HCT116 (cell line): Measurements from ENCODE around the gene TRIM69. TPM values are rescaled to one million over a fixed set of nuclear protein-coding genes. Genes with fewer than 3 reads are reported as not detected.

ENCODE experiments used
- ATAC-seq: fragments of 200-7000 bp; cut with Tn5 transposase; 2 replicates; pipeline ENCODE4 v1.9.1; 2020; ENCODE audit warnings: mild to moderate bottlenecking, moderate library complexity
- BruUV-seq: library from RNA; stranded (reverse); fragments of 400-500 nt; replicated peaks from 2 replicates; lab custom pipeline; 2021; lab: Mats Ljungman, UMichigan
- CTCF ChIA-PET: fragments of 300-600 bp; sonication (Branson Sonifier 250); formaldehyde crosslinking; loops from one replicate; lab custom pipeline; 2021; ENCODE audit warnings: antibody characterized with exemption; lab: Charles Lee
- POLR2A ChIA-PET: fragments of 300-600, 350-600 bp; sonication (Branson Sonifier 250); formaldehyde crosslinking; loops from one replicate; lab custom pipeline; 2021; ENCODE audit warnings: antibody characterized with exemption; lab: Charles Lee
- RAD21 ChIA-PET, 2 experiments: fragments of 300-600 bp; sonication (Branson Sonifier 250); formaldehyde crosslinking; loops; one replicate each; lab custom pipeline; 2023; ENCODE audit warnings: low total read pairs in 2 of 2; ENCODE audit not compliant: uncharacterized antibody in 2 of 2, unreplicated experiment in 2 of 2, low non-redundant PET in 1 of 2; lab: Charles Lee
- DNase-seq: peaks from one replicate; pipeline ENCODE4 v3.0.0-alpha.2; 2010; ENCODE audit warnings: low read depth, low spot score
- H2AFZ ChIP-seq: fragments of 200-600 bp; shearing (Covaris generic), sonication (generic); 2 replicates; pipeline ENCODE4 v1.6.1; 2017; ENCODE audit warnings: low read depth, mixed run types, mixed read lengths, antibody characterized with exemption, low read length; ENCODE audit not compliant: poor library complexity, severe bottlenecking
- H3K27ac ChIP-seq: 2 replicates; pipeline ENCODE4 v1.5.1; 2012; ENCODE audit warnings: low read depth, low read length
- H3K27me3 ChIP-seq: fragments of 200-600 bp; sonication (generic); 2 replicates; pipeline ENCODE4 v1.6.1; 2016; ENCODE audit warnings: mixed run types, low read length, mixed read lengths; ENCODE audit not compliant: insufficient read depth
- H3K36me3 ChIP-seq, 2 experiments: fragments of 200-500 bp in 1 of 2; fragments of 200-600 bp in 1 of 2; sonication (Bioruptor generic) in 1 of 2; sonication (generic) in 1 of 2; 2 replicates each; pipeline versions ENCODE4 v1.5.1 to v1.6.1; 2014 to 2016; ENCODE audit warnings: low read length in 2 of 2, inconsistent platforms in 1 of 2, mixed read lengths in 1 of 2, mixed run types in 1 of 2; ENCODE audit not compliant: insufficient read depth in 2 of 2, control insufficient read depth in 1 of 2
- H3K4me1 ChIP-seq, 2 experiments: fragments of 200-600 bp in 1 of 2; sonication (generic) in 1 of 2; 2 replicates each; pipeline versions ENCODE4 v1.5.1 to v1.6.1; 2012 to 2017; ENCODE audit warnings: low read length in 2 of 2, inconsistent platforms in 1 of 2, mild to moderate bottlenecking in 1 of 2, mixed read lengths in 1 of 2, mixed run types in 1 of 2, moderate library complexity in 1 of 2; ENCODE audit not compliant: insufficient read depth in 2 of 2, control insufficient read depth in 1 of 2
- H3K4me2 ChIP-seq: fragments of 200-600 bp; sonication (generic); 2 replicates; pipeline ENCODE4 v1.6.1; 2017; ENCODE audit warnings: mixed run types, low read length, mixed read lengths
- H3K4me3 ChIP-seq, 2 experiments: fragments of 200-600 bp in 1 of 2; sonication (generic) in 1 of 2; replicated peaks in 1 of 2; 2 replicates each; pipeline ENCODE4 v1.5.1; 2011 to 2016; ENCODE audit warnings: low read length in 2 of 2, control low read depth in 1 of 2, low read depth in 1 of 2, mild to moderate bottlenecking in 1 of 2, mixed read lengths in 1 of 2, mixed run types in 1 of 2
- H3K79me2 ChIP-seq: fragments of 200-600 bp; sonication (generic); 2 replicates; pipeline ENCODE4 v1.6.1; 2017; ENCODE audit warnings: mild to moderate bottlenecking, mixed run types, low read length, moderate library complexity, mixed read lengths; ENCODE audit not compliant: insufficient read depth
- H3K9ac ChIP-seq: fragments of 200-600 bp; sonication (generic); 2 replicates; pipeline ENCODE4 v1.6.1; 2016; ENCODE audit warnings: low read length, mixed read lengths
- H3K9me2 ChIP-seq: fragments of 200-600 bp; sonication (generic), shearing (Covaris generic); 2 replicates; pipeline ENCODE4 v1.6.1; 2017; ENCODE audit warnings: mixed run types, mild to moderate bottlenecking, moderate library complexity; ENCODE audit not compliant: insufficient read depth
- H3K9me3 ChIP-seq, 2 experiments: fragments of 200-500 bp in 1 of 2; fragments of 200-600 bp in 1 of 2; sonication (Bioruptor generic) in 1 of 2; sonication (generic) in 1 of 2; 2 replicates each; pipeline ENCODE4 v1.6.1; 2014 to 2017; ENCODE audit warnings: low read length in 2 of 2, mixed read lengths in 2 of 2, inconsistent platforms in 1 of 2, low read depth in 1 of 2, mild to moderate bottlenecking in 1 of 2, mixed run types in 1 of 2, moderate library complexity in 1 of 2; ENCODE audit not compliant: control insufficient read depth in 1 of 2, insufficient read depth in 1 of 2
- H4K20me1 ChIP-seq: fragments of 200-600 bp; sonication (generic), shearing (Covaris generic); 2 replicates; pipeline ENCODE4 v1.6.1; 2017; ENCODE audit warnings: mixed run types, mild to moderate bottlenecking, moderate library complexity; ENCODE audit not compliant: insufficient read depth
- CBX3 ChIP-seq: IDR thresholded peaks from 2 replicates; pipeline ENCODE4 v1.6.1; 2012; ENCODE audit warnings: low read depth
- CEBPB ChIP-seq: IDR thresholded peaks from 2 replicates; pipeline ENCODE4 v1.6.1; 2012; ENCODE audit warnings: low read depth
- EGR1 ChIP-seq: IDR thresholded peaks from 2 replicates; pipeline ENCODE4 v1.6.1; 2012; ENCODE audit warnings: low read depth
- ELF1 ChIP-seq: IDR thresholded peaks from 2 replicates; pipeline ENCODE4 v1.6.1; 2012; ENCODE audit warnings: low read depth, borderline replicate concordance
- EZH2 ChIP-seq: fragments of 200-600 bp; sonication (generic); IDR thresholded peaks from 2 replicates; pipeline ENCODE4 v1.6.1; 2017; ENCODE audit warnings: antibody characterized with exemption, mixed run types
- JUND ChIP-seq: IDR thresholded peaks from 2 replicates; pipeline ENCODE4 v1.6.1; 2012
- POLR2A ChIP-seq: IDR thresholded peaks from 2 replicates; pipeline ENCODE4 v1.7.0; 2011; ENCODE audit warnings: borderline replicate concordance; ENCODE audit not compliant: insufficient read depth, insufficient read length; ENCODE audit errors: extremely low read depth
- RAD21 ChIP-seq: IDR thresholded peaks from 2 replicates; pipeline ENCODE4 v1.6.1; 2012; ENCODE audit warnings: low read depth, mild to moderate bottlenecking
- SIN3A ChIP-seq: IDR thresholded peaks from 2 replicates; pipeline ENCODE4 v1.6.1; 2012; ENCODE audit warnings: low read depth
- SP1 ChIP-seq: IDR thresholded peaks from 2 replicates; pipeline ENCODE4 v1.6.1; 2012; ENCODE audit warnings: low read depth
- TCF7L2 ChIP-seq: IDR thresholded peaks from 2 replicates; pipeline ENCODE4 v1.7.0; 2011; ENCODE audit warnings: borderline replicate concordance, inconsistent platforms; ENCODE audit not compliant: insufficient read depth, insufficient read length; ENCODE audit errors: extremely low read depth
- YY1 ChIP-seq: IDR thresholded peaks from 2 replicates; pipeline ENCODE4 v1.6.1; 2011; ENCODE audit warnings: low read length, low read depth, moderate library complexity, mild to moderate bottlenecking; ENCODE audit not compliant: insufficient replicate concordance; ENCODE audit errors: extremely low read depth
- ZFX ChIP-seq: fragments of 450-650 bp; IDR thresholded peaks from 2 replicates; pipeline ENCODE4 v1.6.1; 2017
- intact Hi-C: fragments of 100-400 bp; cut with micrococcal nuclease; formaldehyde crosslinking; loops from 2 replicates; pipeline ENCODE4 v1.10.0; 2022
- total RNA-seq: library from RNA; stranded (reverse); gene quantifications from one replicate; pipeline ENCODE4 v1.2.1, GENCODE V29; 2021; ENCODE audit not compliant: unreplicated experiment
- TF ChIP-seq, protein P1 (sequence below): IDR thresholded peaks from 2 replicates; pipeline ENCODE4 v1.6.1; 2011; ENCODE audit warnings: mild to moderate bottlenecking, low read length, moderate library complexity; ENCODE audit not compliant: insufficient replicate concordance; ENCODE audit errors: extremely low read depth
- TF ChIP-seq, protein P2 (sequence below): IDR thresholded peaks from 2 replicates; pipeline ENCODE4 v1.6.1; 2012
- TF ChIP-seq, protein P3 (sequence below): IDR thresholded peaks from 2 replicates; pipeline ENCODE4 v1.6.1; 2012; ENCODE audit warnings: low read depth
- TF ChIP-seq, protein P4 (sequence below): IDR thresholded peaks from 2 replicates; pipeline ENCODE4 v1.6.1; 2012

TRIM69 gene
- total RNA-seq, 1 experiment from 2014 or later = 13.0 TPM

DNA sequence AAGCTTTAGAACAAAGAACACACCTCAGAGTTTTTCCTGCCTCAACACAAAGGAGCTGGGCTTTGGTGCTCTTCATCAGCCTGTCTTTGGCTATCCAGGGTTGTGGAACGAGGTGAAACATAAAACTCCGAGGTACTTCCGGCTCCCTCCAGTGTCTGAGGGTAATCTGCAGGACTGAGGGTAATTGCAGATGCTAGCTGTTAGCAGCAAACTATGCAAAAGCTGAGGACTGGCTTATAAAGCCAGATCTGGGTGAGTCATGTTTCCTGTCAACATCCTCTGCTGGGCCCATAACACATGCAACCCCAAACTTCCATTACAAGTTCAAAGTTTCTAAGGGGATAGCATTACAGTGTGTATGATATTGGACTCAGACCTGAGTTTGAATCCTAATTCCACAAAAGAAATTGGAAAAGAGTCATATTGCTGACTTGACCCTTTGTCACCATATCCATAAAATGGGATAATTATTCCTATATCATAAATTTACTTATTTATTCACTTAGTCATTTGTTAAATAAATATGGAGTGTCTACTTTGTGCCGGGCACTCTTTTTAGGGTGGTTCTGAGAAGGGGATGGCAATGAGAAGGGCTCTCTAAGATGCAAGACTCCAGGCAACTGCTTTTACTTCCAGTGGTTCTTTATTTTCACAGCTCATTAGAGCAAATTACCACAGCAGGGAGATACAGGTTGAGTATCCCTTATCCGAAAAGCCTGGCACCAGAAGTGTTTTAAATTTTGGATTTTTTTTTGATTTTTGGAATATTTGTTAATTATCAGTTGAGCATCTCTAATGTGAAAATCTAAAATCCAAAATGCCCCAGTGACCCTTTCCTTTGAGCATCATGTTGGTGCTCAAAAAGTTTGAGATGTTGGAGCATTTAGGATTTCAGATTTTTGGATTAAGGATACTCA, 9.5 kb upstream of the TRIM69 start:
- ChIA-PET POLR2A (interaction anchor here (0.6 to 3.7 kb wide), 13 partner anchors 8 to 89 kb away, joined by 3 to 106 read pairs (median 5); partner anchors contain the start of genes B2M, PATL2, SPG11 and TRIM69), CTCF (interaction anchor here (1.2 to 3.7 kb wide), 4 partner anchors 10 to 64 kb away, joined by 4 to 30 read pairs (median 10); partner anchors contain the start of genes PATL2, SPG11 and TRIM69), RAD21 (no interaction called here)
- no peaks in the 10 kb centered on the region for H3K79me2 ChIP-seq
- peak overlapping the region in 1 of 2 experiments; percentile 5; a peak in 1 of 4 replicates for H3K4me3 ChIP-seq
- H3K4me1 ChIP-seq = peaks cover 30 to 34% of the 10 kb centered on the region in 2 experiments
- peak overlapping the region; percentile 93 for H3K27ac ChIP-seq
- BruUV-seq = TSS peak; percentile 62
- ATAC-seq (peak; percentile 20; the same call in 1 of the 2 replicates), DNase-seq (peak; percentile 52)
- H2AFZ ChIP-seq = peak overlapping the region; percentile 88
- intact Hi-C loops = no loop called here
- peak overlapping the region; percentile 75 for H3K4me2 ChIP-seq
- peaks cover 0 to 2% of the 10 kb centered on the region in 2 experiments; a peak in 2 of 4 replicates for H3K36me3 ChIP-seq
- no peaks in the 10 kb centered on the region for H3K9me2 ChIP-seq
- H3K9ac ChIP-seq = peak overlapping the region; percentile 32
- no peaks in the 10 kb centered on the region for H3K27me3 ChIP-seq
- no peaks in the 10 kb centered on the region for H4K20me1 ChIP-seq
- H3K9me3 ChIP-seq = no peaks in the 10 kb centered on the region
- TF ChIP-seq SP1 (peak; percentile 33), TCF7L2 (peak; percentile 8), YY1 (no peak), CBX3 (0 out of 2 replicates have a peak, but pooled peaks have one; percentile 4), EZH2 (no peak), SIN3A (peak; percentile 93), CEBPB (no peak), JUND (peak; percentile 29), ELF1 (no peak), EGR1 (no peak), RAD21 (0 out of 2 replicates have a peak, but pooled peaks have one; percentile 18), POLR2A (peak; percentile 98), ZFX (no peak)
- TF ChIP-seq, protein P1, sequence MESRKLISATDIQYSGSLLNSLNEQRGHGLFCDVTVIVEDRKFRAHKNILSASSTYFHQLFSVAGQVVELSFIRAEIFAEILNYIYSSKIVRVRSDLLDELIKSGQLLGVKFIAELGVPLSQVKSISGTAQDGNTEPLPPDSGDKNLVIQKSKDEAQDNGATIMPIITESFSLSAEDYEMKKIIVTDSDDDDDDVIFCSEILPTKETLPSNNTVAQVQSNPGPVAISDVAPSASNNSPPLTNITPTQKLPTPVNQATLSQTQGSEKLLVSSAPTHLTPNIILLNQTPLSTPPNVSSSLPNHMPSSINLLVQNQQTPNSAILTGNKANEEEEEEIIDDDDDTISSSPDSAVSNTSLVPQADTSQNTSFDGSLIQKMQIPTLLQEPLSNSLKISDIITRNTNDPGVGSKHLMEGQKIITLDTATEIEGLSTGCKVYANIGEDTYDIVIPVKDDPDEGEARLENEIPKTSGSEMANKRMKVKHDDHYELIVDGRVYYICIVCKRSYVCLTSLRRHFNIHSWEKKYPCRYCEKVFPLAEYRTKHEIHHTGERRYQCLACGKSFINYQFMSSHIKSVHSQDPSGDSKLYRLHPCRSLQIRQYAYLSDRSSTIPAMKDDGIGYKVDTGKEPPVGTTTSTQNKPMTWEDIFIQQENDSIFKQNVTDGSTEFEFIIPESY = no peak
- TF ChIP-seq, protein P2, sequence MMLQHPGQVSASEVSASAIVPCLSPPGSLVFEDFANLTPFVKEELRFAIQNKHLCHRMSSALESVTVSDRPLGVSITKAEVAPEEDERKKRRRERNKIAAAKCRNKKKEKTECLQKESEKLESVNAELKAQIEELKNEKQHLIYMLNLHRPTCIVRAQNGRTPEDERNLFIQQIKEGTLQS = no peak
- TF ChIP-seq, protein P3, sequence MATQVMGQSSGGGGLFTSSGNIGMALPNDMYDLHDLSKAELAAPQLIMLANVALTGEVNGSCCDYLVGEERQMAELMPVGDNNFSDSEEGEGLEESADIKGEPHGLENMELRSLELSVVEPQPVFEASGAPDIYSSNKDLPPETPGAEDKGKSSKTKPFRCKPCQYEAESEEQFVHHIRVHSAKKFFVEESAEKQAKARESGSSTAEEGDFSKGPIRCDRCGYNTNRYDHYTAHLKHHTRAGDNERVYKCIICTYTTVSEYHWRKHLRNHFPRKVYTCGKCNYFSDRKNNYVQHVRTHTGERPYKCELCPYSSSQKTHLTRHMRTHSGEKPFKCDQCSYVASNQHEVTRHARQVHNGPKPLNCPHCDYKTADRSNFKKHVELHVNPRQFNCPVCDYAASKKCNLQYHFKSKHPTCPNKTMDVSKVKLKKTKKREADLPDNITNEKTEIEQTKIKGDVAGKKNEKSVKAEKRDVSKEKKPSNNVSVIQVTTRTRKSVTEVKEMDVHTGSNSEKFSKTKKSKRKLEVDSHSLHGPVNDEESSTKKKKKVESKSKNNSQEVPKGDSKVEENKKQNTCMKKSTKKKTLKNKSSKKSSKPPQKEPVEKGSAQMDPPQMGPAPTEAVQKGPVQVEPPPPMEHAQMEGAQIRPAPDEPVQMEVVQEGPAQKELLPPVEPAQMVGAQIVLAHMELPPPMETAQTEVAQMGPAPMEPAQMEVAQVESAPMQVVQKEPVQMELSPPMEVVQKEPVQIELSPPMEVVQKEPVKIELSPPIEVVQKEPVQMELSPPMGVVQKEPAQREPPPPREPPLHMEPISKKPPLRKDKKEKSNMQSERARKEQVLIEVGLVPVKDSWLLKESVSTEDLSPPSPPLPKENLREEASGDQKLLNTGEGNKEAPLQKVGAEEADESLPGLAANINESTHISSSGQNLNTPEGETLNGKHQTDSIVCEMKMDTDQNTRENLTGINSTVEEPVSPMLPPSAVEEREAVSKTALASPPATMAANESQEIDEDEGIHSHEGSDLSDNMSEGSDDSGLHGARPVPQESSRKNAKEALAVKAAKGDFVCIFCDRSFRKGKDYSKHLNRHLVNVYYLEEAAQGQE = no peak
- TF ChIP-seq, protein P4, sequence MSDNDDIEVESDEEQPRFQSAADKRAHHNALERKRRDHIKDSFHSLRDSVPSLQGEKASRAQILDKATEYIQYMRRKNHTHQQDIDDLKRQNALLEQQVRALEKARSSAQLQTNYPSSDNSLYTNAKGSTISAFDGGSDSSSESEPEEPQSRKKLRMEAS = no peak
